Measurements from ENCODE around the gene DOCK7.

DNA sequence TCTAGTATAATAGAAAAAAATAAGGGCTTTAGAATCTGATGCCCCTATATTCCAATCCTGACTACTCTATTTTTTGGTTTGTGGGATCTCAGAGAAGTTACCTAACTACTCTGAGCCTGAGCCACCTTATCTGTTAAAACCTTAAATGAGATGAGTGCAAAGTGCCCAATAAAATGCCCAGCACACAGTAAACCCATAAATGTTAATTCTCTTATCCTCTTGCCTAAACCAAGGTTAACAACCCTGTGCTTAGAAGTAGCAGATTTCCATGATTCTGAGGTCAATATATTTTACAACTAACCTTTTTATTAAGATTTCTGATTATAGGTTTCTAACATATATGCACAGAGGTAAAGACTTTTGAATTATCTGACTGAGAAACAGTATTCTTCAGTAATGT, 35.8 kb downstream of the DOCK7 start:
- TF ChIP-seq EZH2phosphoT487 (IDR thresholded peaks at IDR 0.05; ENCODE audit: low read length), result no peak
- TF ChIP-seq, protein P1, sequence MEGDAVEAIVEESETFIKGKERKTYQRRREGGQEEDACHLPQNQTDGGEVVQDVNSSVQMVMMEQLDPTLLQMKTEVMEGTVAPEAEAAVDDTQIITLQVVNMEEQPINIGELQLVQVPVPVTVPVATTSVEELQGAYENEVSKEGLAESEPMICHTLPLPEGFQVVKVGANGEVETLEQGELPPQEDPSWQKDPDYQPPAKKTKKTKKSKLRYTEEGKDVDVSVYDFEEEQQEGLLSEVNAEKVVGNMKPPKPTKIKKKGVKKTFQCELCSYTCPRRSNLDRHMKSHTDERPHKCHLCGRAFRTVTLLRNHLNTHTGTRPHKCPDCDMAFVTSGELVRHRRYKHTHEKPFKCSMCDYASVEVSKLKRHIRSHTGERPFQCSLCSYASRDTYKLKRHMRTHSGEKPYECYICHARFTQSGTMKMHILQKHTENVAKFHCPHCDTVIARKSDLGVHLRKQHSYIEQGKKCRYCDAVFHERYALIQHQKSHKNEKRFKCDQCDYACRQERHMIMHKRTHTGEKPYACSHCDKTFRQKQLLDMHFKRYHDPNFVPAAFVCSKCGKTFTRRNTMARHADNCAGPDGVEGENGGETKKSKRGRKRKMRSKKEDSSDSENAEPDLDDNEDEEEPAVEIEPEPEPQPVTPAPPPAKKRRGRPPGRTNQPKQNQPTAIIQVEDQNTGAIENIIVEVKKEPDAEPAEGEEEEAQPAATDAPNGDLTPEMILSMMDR (IDR thresholded peaks at IDR 0.05; ENCODE audit: low read length), result no peak
